Measurements from ENCODE around the gene NT5E.

DNA sequence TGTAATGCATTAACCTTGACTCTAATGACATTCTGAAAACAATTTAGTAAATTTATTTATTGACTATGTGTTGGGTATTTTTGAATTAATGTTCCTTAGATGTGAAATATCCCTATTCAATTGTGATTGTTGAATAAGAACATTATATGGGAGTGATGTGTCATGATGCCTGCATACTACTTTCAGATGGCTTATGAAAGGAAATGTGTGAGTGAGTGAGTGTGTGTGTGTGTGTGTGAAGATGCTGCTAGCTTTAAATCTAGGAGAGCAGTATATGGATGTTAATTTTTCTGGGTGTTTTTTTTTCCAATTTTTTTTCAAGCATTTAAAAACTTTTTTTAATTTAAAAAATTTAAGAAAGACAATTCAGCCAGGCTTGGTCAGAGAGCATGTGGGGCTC, 32.5 kb upstream of the NT5E start:
- TF ChIP-seq, protein P1, sequence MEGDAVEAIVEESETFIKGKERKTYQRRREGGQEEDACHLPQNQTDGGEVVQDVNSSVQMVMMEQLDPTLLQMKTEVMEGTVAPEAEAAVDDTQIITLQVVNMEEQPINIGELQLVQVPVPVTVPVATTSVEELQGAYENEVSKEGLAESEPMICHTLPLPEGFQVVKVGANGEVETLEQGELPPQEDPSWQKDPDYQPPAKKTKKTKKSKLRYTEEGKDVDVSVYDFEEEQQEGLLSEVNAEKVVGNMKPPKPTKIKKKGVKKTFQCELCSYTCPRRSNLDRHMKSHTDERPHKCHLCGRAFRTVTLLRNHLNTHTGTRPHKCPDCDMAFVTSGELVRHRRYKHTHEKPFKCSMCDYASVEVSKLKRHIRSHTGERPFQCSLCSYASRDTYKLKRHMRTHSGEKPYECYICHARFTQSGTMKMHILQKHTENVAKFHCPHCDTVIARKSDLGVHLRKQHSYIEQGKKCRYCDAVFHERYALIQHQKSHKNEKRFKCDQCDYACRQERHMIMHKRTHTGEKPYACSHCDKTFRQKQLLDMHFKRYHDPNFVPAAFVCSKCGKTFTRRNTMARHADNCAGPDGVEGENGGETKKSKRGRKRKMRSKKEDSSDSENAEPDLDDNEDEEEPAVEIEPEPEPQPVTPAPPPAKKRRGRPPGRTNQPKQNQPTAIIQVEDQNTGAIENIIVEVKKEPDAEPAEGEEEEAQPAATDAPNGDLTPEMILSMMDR (IDR thresholded peaks at IDR 0.05; ENCODE audit: low read depth, low read length, poor library complexity, severe bottlenecking) = no peak
- no peak for TF ChIP-seq EZH2phosphoT487 (IDR thresholded peaks at IDR 0.05; ENCODE audit: borderline replicate concordance, low read length)
